ENCODE data around the gene KIR2DL3.
"Not testable (repeated sequence)": the region's sequence is repeated elsewhere in the genome, so short reads cannot be mapped to it uniquely, and the experiment has no call there.

KIR2DL3 gene

DNA sequence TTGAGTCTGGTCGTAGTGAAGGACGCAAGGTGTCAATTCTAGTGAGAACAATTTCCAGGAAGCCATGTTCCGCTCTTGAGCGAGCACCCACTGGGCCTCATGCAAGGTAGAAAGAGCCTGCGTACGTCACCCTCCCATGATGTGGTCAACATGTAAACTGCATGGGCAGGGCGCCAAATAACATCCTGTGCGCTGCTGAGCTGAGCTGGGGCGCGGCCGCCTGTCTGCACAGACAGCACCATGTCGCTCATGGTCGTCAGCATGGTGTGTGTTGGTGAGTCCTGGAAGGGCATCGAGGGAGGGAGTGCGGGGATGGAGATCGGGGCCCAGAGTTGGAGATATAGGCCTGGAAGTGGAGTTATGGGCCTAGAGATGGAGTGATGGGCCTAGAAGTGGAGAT lies at the start of gene KIR2DL3:
KIR2DL3 (plus strand) TSS at position 208 of the 400 bp plus-strand sequence; CDS start at position 241, 33 bp downstream.
- H3K36me3 ChIP-seq; H3K9me3 ChIP-seq (ENCODE audit: severe bottlenecking); H3K4me3 ChIP-seq (ENCODE audit: low read depth, low read length); H3K27ac ChIP-seq; H3K27me3 ChIP-seq (ENCODE audit: insufficient read depth, low read depth, severe bottlenecking); DNase-seq: not testable (repeated sequence)

DNA sequence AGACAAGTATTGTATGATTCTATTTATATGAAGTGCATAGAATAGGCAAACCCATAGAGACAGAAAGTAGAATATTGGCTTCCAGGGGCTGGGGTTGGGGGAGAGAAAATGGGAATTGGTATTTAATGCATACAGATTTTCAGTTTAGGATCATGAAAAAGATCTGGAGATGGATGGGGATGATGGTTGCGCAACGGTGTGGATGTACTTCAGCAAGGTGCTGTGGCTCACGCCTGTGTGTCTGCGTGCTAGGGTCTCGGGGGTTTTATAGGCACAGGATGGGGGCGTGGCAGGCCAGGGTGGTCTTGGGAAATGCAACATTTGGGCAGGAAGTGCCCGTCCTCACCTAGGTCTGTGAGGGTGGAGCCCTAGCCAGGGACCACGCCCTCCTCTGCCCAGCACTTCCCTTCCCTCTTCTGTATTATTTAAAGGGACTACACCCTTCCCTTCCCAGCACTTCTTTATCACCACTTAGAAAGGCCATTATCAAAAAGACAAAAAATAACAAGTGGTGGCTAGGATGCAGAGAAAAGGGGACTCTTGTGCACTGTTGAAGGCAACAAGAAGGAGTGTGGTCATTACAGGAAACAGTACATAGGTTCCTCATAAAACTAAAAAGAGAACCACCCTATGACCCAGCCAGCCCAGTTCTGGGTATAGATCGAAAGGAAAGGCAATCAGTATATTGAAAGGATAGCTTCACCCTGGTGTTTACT lies 46.6 kb upstream of the KIR2DL3 start:
- Histone ChIP-seq H3K9me3 (ENCODE audit: severe bottlenecking) (no peaks in the 10 kb centered on the region), H3K36me3 (no peaks in the 10 kb centered on the region), H3K4me3 (ENCODE audit: low read depth, low read length) (no peak overlapping the region), H3K27ac (no peak overlapping the region), H3K27me3 (ENCODE audit: insufficient read depth, low read depth, severe bottlenecking) (peaks cover 74% of the 10 kb centered on the region)
- DNase-seq: no peak
- TF ChIP-seq, protein P1, sequence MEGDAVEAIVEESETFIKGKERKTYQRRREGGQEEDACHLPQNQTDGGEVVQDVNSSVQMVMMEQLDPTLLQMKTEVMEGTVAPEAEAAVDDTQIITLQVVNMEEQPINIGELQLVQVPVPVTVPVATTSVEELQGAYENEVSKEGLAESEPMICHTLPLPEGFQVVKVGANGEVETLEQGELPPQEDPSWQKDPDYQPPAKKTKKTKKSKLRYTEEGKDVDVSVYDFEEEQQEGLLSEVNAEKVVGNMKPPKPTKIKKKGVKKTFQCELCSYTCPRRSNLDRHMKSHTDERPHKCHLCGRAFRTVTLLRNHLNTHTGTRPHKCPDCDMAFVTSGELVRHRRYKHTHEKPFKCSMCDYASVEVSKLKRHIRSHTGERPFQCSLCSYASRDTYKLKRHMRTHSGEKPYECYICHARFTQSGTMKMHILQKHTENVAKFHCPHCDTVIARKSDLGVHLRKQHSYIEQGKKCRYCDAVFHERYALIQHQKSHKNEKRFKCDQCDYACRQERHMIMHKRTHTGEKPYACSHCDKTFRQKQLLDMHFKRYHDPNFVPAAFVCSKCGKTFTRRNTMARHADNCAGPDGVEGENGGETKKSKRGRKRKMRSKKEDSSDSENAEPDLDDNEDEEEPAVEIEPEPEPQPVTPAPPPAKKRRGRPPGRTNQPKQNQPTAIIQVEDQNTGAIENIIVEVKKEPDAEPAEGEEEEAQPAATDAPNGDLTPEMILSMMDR (IDR thresholded peaks at IDR 0.05; ENCODE audit: low read depth, low read length): no peak

DNA sequence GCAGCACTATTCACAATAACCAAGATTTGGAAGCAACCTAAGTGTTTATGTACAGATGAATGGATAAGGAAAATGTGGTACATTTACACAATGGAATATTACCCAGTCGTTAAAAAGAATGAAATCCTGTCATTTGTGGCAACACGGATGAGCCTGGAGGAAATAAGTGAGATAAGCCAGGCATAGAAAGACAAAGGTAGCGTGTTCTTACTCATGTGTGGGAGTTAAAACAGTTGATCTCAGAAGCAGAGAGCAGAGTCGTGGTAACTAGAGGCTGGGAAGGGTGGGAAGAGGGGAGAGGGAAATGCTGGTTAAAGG lies 46.1 kb upstream of the KIR2DL3 start:
- DNase-seq: no peak
- H3K9me3 ChIP-seq (ENCODE audit: severe bottlenecking): no peaks in the 10 kb centered on the region
- peaks cover 69% of the 10 kb centered on the region for H3K27me3 ChIP-seq (ENCODE audit: insufficient read depth, low read depth, severe bottlenecking)
- H3K36me3 ChIP-seq: no peaks in the 10 kb centered on the region
- TF ChIP-seq, protein P1 (IDR thresholded peaks at IDR 0.05; ENCODE audit: low read depth, low read length): no peak
- H3K27ac ChIP-seq: no peak overlapping the region
- H3K4me3 ChIP-seq (ENCODE audit: low read depth, low read length): no peak overlapping the region

DNA sequence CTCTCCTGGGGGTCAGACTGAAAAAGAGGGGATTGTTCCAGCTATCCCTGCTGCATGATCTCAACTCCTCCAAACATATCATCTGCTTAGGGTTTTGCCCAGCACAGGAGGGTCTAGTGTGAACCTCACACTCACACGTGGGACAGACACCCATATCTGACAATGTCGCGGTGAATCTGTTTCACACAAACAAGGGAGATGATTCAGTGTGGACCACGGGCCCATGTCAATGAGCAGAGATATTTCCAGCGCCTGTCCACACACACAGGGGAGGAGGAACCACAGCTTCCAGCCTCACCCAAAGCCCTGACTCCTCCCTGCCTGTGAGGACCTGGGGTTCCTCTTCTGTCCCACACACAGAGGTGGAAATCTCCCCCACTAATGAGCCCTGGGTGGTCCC lies 43.7 kb upstream of the KIR2DL3 start:
- Histone ChIP-seq H3K9me3 (ENCODE audit: severe bottlenecking) (no peaks in the 10 kb centered on the region), H3K27me3 (ENCODE audit: insufficient read depth, low read depth, severe bottlenecking) (peaks cover 59% of the 10 kb centered on the region), H3K4me3 (ENCODE audit: low read depth, low read length) (no peak overlapping the region), H3K27ac (no peak overlapping the region), H3K36me3 (no peaks in the 10 kb centered on the region)
- TF ChIP-seq, protein P1 (IDR thresholded peaks at IDR 0.05; ENCODE audit: low read depth, low read length): no peak
- no peak for DNase-seq

DNA sequence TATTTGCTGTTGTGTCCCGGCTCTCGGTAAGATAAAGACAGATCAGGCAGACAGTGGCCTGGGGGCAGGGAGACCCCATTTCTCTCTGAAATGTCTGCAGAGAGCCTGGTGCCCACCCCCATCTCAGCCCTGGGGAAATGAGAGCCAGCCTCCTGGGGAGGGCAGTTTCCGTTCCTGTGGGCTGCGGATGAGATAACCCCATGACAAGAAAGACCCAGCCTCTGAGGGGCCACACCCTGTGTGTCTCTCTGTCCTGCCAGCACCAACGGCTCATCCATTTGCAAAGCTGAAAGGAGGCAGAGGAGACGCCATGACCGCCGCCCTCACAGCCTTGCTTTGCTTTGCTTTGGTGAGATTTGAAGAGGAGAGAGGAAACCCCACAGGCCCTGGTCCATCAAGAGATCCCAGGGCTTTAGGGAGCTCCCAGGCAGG lies 42.2 kb upstream of the KIR2DL3 start:
- TF ChIP-seq, protein P1 (IDR thresholded peaks at IDR 0.05; ENCODE audit: low read depth, low read length): no peak
- DNase-seq: no peak
- Histone ChIP-seq H3K27ac (no peak overlapping the region), H3K4me3 (ENCODE audit: low read depth, low read length) (no peak overlapping the region), H3K9me3 (ENCODE audit: severe bottlenecking) (no peaks in the 10 kb centered on the region), H3K27me3 (ENCODE audit: insufficient read depth, low read depth, severe bottlenecking) (peaks cover 60% of the 10 kb centered on the region), H3K36me3 (no peaks in the 10 kb centered on the region)

DNA sequence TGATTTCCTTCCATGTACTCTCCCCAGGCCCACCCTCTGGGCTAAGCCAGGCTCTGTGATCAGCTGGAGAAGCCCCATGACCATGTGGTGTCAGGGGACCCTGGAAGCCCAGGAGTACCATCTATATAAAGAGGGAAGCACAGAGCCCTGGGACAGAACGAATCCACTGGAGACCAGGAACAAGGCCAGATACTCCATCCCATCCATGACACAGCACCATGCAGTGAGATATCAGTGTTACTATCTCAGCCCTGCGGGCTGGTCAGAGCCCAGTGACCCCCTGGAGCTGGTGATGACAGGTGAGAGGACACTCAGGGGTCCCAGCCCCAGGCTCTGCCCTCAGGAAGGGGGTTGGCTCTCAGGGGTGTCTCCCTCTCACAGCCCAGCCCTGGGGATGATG lies 41.5 kb upstream of the KIR2DL3 start:
- Histone ChIP-seq H3K9me3 (ENCODE audit: severe bottlenecking) (no peaks in the 10 kb centered on the region), H3K27ac (no peak overlapping the region)
- TF ChIP-seq, protein P1 (IDR thresholded peaks at IDR 0.05; ENCODE audit: low read depth, low read length): no peak

DNA sequence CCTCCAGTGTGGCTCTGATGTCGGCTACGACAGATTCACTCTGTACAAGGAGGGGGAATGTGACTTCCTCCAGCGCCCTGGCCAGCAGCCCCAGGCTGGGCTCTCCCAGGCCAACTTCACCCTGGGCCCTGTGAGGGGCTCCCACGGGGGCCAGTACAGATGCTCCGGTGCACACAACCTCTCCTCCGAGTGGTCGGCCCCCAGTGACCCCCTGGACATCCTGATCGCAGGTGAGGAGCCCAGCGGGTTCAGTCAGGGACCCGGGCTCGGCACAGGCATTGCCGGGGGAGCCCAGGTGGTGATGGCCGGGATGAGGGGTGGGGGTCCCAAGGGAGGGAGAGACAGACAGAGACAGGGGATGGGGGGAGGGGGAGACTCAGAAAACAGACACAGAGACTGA lies 40.6 kb upstream of the KIR2DL3 start:
- H3K4me3 ChIP-seq (ENCODE audit: low read depth, low read length); H3K27ac ChIP-seq; H3K9me3 ChIP-seq (ENCODE audit: severe bottlenecking); H3K36me3 ChIP-seq; DNase-seq: not testable (repeated sequence)
- H3K27me3 ChIP-seq (ENCODE audit: insufficient read depth, low read depth, severe bottlenecking): peaks cover 61% of the 10 kb centered on the region

More for the DNA sequence above, 41.5 kb upstream of the KIR2DL3 start:
- Histone ChIP-seq H3K36me3 (no peaks in the 10 kb centered on the region), H3K4me3 (ENCODE audit: low read depth, low read length) (no peak overlapping the region), H3K27me3 (ENCODE audit: insufficient read depth, low read depth, severe bottlenecking) (peaks cover 63% of the 10 kb centered on the region)
- no peak for DNase-seq
